WTC11 (cell line): ENCODE results near the gene HMGXB4. TPM values are rescaled to one million over a fixed set of nuclear protein-coding genes. Genes with fewer than 3 reads are reported as not detected.

ENCODE experiments used
- ATAC-seq: fragments of 200-7000 bp; cut with Tn5 transposase; 2 replicates; pipeline ENCODE4 v1.10.0; 2021; ENCODE audit warnings: mild to moderate bottlenecking, moderate library complexity
- CTCF ChIA-PET: fragments of 300-600 bp; sonication (Branson Sonifier 250); formaldehyde crosslinking; loops from one replicate; lab custom pipeline; 2021; ENCODE audit warnings: antibody characterized with exemption; lab: Charles Lee
- POLR2A ChIA-PET: fragments of 350-600 bp; sonication (Branson Sonifier 250); formaldehyde crosslinking; loops from one replicate; lab custom pipeline; 2021; ENCODE audit warnings: antibody characterized with exemption; lab: Charles Lee
- DNase-seq: peaks from one replicate; pipeline ENCODE4 v3.0.0; 2021; ENCODE audit warnings: low spot score
- H3K27ac Mint-ChIP-seq: 2 replicates; pipeline ENCODE4 v1.8.0; 2021; ENCODE audit warnings: mixed read lengths
- H3K27me3 Mint-ChIP-seq: 2 replicates; pipeline ENCODE4 v1.8.0; 2021; ENCODE audit warnings: low read depth, mild to moderate bottlenecking, moderate library complexity, mixed read lengths
- H3K36me3 Mint-ChIP-seq: 2 replicates; pipeline ENCODE4 v1.8.0; 2021; ENCODE audit warnings: mixed read lengths
- H3K4me1 Mint-ChIP-seq: 2 replicates; pipeline ENCODE4 v1.8.0; 2022; ENCODE audit warnings: mixed read lengths
- H3K4me3 Mint-ChIP-seq: 2 replicates; pipeline ENCODE4 v1.8.0; 2021; ENCODE audit warnings: mild to moderate bottlenecking, moderate library complexity, mixed read lengths
- H3K9me3 Mint-ChIP-seq: 2 replicates; pipeline ENCODE4 v1.8.0; 2021; ENCODE audit warnings: mixed read lengths
- AR ChIP-seq: fragments of 250-450 bp; sonication (Bioruptor Pico); IDR thresholded peaks from 2 replicates; pipeline ENCODE4 v1.9.0; 2021; ENCODE audit warnings: mild to moderate bottlenecking
- E2F5 ChIP-seq: sonication (generic); formaldehyde crosslinking; IDR thresholded peaks from 2 replicates; pipeline ENCODE4 v1.8.1; 2022; ENCODE audit warnings: mild to moderate bottlenecking, moderate library complexity, missing genetic modification reagents
- ERG ChIP-seq: fragments of 250-450 bp; sonication (Bioruptor Pico); IDR thresholded peaks from 2 replicates; pipeline ENCODE4 v1.8.0; 2021; ENCODE audit warnings: mild to moderate bottlenecking
- FOXJ3 ChIP-seq: sonication (generic); formaldehyde crosslinking; IDR thresholded peaks from 2 replicates; pipeline ENCODE4 v1.9.0; 2021; ENCODE audit warnings: missing genetic modification reagents, mild to moderate bottlenecking, borderline replicate concordance
- FOXP4 ChIP-seq: sonication (generic); formaldehyde crosslinking; IDR thresholded peaks from 2 replicates; pipeline ENCODE4 v1.8.0; 2022; ENCODE audit warnings: mild to moderate bottlenecking, missing genetic modification reagents
- GABPB1 ChIP-seq: sonication (generic); formaldehyde crosslinking; IDR thresholded peaks from 2 replicates; pipeline ENCODE4 v1.8.1; 2023; ENCODE audit warnings: mild to moderate bottlenecking, missing genetic modification reagents
- MAX ChIP-seq: sonication (generic); formaldehyde crosslinking; IDR thresholded peaks from 2 replicates; pipeline ENCODE4 v1.8.0; 2022; ENCODE audit warnings: mild to moderate bottlenecking, missing genetic modification reagents
- MLX ChIP-seq: sonication (generic); formaldehyde crosslinking; IDR thresholded peaks from 2 replicates; pipeline ENCODE4 v1.8.1; 2023; ENCODE audit warnings: mild to moderate bottlenecking, missing genetic modification reagents, moderate library complexity
- MXD4 ChIP-seq: fragments of 250-450 bp; sonication (Bioruptor Pico); IDR thresholded peaks from 2 replicates; pipeline ENCODE4 v1.8.0; 2021; ENCODE audit warnings: mild to moderate bottlenecking, moderate library complexity, borderline replicate concordance
- RELA ChIP-seq: sonication (generic); formaldehyde crosslinking; IDR thresholded peaks from 2 replicates; pipeline ENCODE4 v1.8.1; 2022; ENCODE audit warnings: missing genetic modification reagents, mild to moderate bottlenecking, borderline replicate concordance
- SMAD4 ChIP-seq: sonication (generic); formaldehyde crosslinking; IDR thresholded peaks from 2 replicates; pipeline ENCODE4 v1.8.0; 2022; ENCODE audit warnings: mild to moderate bottlenecking, missing genetic modification reagents
- SOX15 ChIP-seq: fragments of 250-450 bp; sonication (Bioruptor Pico); IDR thresholded peaks from 2 replicates; pipeline ENCODE4 v1.9.0; 2021; ENCODE audit warnings: mild to moderate bottlenecking
- USF2 ChIP-seq: sonication (generic); formaldehyde crosslinking; IDR thresholded peaks from 2 replicates; pipeline ENCODE4 v1.8.1; 2023; ENCODE audit warnings: mild to moderate bottlenecking, missing genetic modification reagents, moderate library complexity
- ZNF121 ChIP-seq: sonication (generic); formaldehyde crosslinking; IDR thresholded peaks from 2 replicates; pipeline ENCODE4 v1.8.0; 2023; ENCODE audit warnings: missing genetic modification reagents
- ZNF219 ChIP-seq: sonication (generic); formaldehyde crosslinking; IDR thresholded peaks from 2 replicates; pipeline ENCODE4 v1.8.0; 2023; ENCODE audit warnings: missing genetic modification reagents, mild to moderate bottlenecking, borderline replicate concordance
- ZNF232 ChIP-seq: sonication (generic); formaldehyde crosslinking; IDR thresholded peaks from 2 replicates; pipeline ENCODE4 v1.8.0; 2022; ENCODE audit warnings: mild to moderate bottlenecking, missing genetic modification reagents
- ZNF281 ChIP-seq: sonication (generic); formaldehyde crosslinking; IDR thresholded peaks from 2 replicates; pipeline ENCODE4 v1.8.0; 2023; ENCODE audit warnings: mild to moderate bottlenecking, missing genetic modification reagents
- ZNF317 ChIP-seq: sonication (generic); formaldehyde crosslinking; IDR thresholded peaks from 2 replicates; pipeline ENCODE4 v1.8.1; 2023; ENCODE audit warnings: low read depth, mild to moderate bottlenecking, moderate library complexity, missing genetic modification reagents, borderline replicate concordance
- ZNF671 ChIP-seq: fragments of 250-450 bp; sonication (Bioruptor Pico); IDR thresholded peaks from 2 replicates; pipeline ENCODE4 v1.8.0; 2021; ENCODE audit warnings: mild to moderate bottlenecking
- ZSCAN18 ChIP-seq: fragments of 250-450 bp; sonication (Bioruptor Pico); IDR thresholded peaks from 2 replicates; pipeline ENCODE4 v2.1.2; 2022; ENCODE audit warnings: mild to moderate bottlenecking, moderate library complexity
- total RNA-seq: library from RNA; stranded (reverse); gene quantifications from 3 replicates; pipeline ENCODE4 v1.2.3, GENCODE V29; 2021

The HMGXB4 gene
- total RNA-seq, 1 experiment from 2014 or later = 42.1 TPM

- no peak for DNase-seq
These were observed 44.3 kb upstream of the HMGXB4 start for GRCh38 chr22:35212996-35213395.

GRCh38 chr22:35214968-35215367, 42.3 kb upstream of the HMGXB4 start:
- Mint-ChIP-seq H3K4me3 (no peak overlapping the region), H3K9me3 (peaks cover 15% of the 10 kb centered on the region), H3K4me1 (no peaks in the 10 kb centered on the region; the same call in 1 of the 2 replicates), H3K36me3 (no peaks in the 10 kb centered on the region), H3K27me3 (peaks cover 6% of the 10 kb centered on the region), H3K27ac (no peak overlapping the region)
- no peak for DNase-seq
- POLR2A ChIA-PET = no interaction called here
- CTCF ChIA-PET = interaction anchor here (1.2 to 1.4 kb wide), 2 partner anchors 16 to 65 kb away, joined by 3 to 6 read pairs; no protein-coding TSS in a partner anchor
- no peak for ATAC-seq
- TF ChIP-seq USF2 (CRISPR knock-in tag) (no peak), MLX (CRISPR knock-in tag) (no peak), MAX (no peak), ZNF232 (no peak), AR (CRISPR knock-in tag) (no peak), ZNF281 (CRISPR knock-in tag) (no peak), FOXJ3 (CRISPR knock-in tag) (no peak), SOX15 (no peak), ZNF219 (CRISPR knock-in tag) (no peak), E2F5 (CRISPR knock-in tag) (no peak), ZNF671 (CRISPR knock-in tag) (no peak)

More at GRCh38 chr22:35212996-35213395, 44.3 kb upstream of the HMGXB4 start:
- peaks cover 6% of the 10 kb centered on the region; the same call in 1 of the 2 replicates for H3K27me3 Mint-ChIP-seq
- TF ChIP-seq RELA (CRISPR knock-in tag) (no peak), ZSCAN18 (CRISPR knock-in tag) (no peak), GABPB1 (CRISPR knock-in tag) (no peak), ZNF317 (CRISPR knock-in tag) (no peak), FOXP4 (CRISPR knock-in tag) (no peak), MXD4 (CRISPR knock-in tag) (no peak), ZNF121 (CRISPR knock-in tag) (no peak), ERG (CRISPR knock-in tag) (no peak), SMAD4 (CRISPR knock-in tag) (no peak)
- TF ChIP-seq, all 79 proteins: peak for 0
- Mint-ChIP-seq H3K9me3 (peaks cover 10% of the 10 kb centered on the region), H3K27ac (no peak overlapping the region), H3K4me1 (no peaks in the 10 kb centered on the region; the same call in 1 of the 2 replicates), H3K36me3 (no peaks in the 10 kb centered on the region), H3K4me3 (no peak overlapping the region)
- ChIA-PET POLR2A (no interaction called here), CTCF (no interaction called here)
- no peak for ATAC-seq
